KBM-7 (cell line): ENCODE measurements around the gene ATP6V0E2.
"Not testable (repeated sequence)": the region's sequence is repeated elsewhere in the genome, so short reads cannot be mapped to it uniquely, and the experiment has no call there.

Source experiments
- DNase-seq: peaks from one replicate; pipeline ENCODE4 v3.0.0-alpha.2; 2015
- in situ Hi-C: fragments of 300-500 bp; cut with MboI; formaldehyde crosslinking; loops from 2 replicates; pipeline ENCODE4 v1.14.3; 2020; ENCODE audit warnings: low sequenced_read_pairs, low pct_unique_long_range_greater_than_20kb, mixed read lengths

ATP6V0E2 gene

DNA sequence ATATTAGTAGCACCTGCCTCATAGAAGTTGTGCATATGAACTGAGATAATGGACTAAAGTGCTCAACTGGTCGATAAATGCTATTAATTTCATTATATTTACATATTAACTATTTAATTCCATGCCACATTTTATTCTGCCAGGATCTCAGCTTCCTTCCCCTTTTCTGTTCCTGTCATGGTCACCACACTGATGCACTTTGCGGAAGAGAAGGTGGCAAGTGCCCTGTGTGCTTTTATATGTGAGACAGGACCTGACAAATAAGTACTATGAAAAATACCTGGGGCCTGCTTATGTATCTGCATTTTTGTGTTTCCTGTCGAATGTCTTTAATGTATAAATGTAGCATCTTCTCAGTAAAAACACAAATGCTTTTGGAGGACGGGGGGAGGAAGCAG lies 12.2 kb downstream of the ATP6V0E2 start:
- in situ Hi-C loops = no loop called here

GRCh38 chr7:149887311-149887710 lies 13.5 kb downstream of the ATP6V0E2 start:
- no peak for DNase-seq
- in situ Hi-C loops = no loop called here

More for the DNA sequence above, 12.2 kb downstream of the ATP6V0E2 start:
- no peak for DNase-seq

DNA sequence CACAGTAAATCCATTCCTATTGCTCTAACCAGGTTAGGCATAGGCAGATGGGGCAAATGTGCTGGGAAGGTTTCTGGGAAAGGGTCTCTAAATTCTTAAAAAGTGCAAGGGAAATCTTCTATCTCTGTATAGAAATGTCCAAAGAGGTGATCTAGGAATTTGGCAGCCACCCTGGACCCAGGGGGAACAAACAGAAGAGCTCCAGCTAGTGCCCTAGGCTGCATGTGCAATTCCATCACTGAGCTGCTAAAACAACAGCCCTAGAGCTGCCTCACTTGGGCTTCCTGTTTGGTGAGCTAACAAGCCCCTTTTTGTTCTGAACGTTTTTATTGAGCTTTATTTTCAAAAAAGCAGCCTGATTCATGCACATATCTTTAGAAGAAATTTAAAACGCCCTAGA lies 16.9 kb downstream of the ATP6V0E2 start:
- DNase-seq, in situ Hi-C loops: not testable (repeated sequence)

DNA sequence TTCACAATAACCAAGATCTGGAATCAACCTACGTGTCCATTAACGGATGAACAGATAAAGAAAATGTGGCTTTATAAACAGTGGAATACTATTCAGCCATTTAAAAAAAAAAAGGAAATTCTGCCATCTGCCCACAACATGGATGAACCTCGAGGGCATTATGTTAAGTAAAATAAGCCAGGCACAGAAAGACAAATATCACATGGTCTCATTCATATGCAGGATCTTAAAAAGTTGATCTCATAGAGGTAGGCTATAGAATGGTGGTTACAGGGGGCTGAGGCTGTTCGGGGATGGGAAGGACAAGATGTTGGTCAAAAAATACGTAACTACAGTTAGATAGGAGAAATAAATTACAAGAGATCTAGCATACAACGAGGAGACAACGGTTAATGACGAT lies 21.2 kb downstream of the ATP6V0E2 start:
- DNase-seq, in situ Hi-C loops: not testable (repeated sequence)

GRCh38 chr7:149907776-149908376 lies 34.1 kb downstream of the ATP6V0E2 start:
- DNase-seq, in situ Hi-C loops: not testable (repeated sequence)

GRCh38 chr7:149910219-149910618 lies 36.5 kb downstream of the ATP6V0E2 start:
- DNase-seq = not testable (repeated sequence)

DNA sequence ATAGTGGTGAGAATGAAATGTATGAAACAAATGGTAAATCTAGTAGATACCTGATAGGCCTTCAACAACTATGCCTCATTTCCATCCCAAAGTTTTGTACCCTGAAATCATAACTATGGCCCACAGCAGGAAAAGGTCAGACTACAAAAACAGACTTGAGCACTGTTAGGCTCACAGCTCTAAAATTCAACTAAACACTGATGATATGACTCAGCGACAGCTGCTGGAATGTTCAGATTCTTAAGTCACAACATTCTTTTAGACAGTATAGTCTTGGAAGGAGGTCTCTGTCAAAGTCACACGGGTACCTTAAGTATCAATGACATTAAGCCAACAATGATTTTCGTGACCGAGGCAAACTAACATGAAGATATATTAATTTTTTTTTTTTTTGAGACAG lies 38.4 kb downstream of the ATP6V0E2 start:
- in situ Hi-C loops, DNase-seq: not testable (repeated sequence)

More at GRCh38 chr7:149910219-149910618, 36.5 kb downstream of the ATP6V0E2 start:
- in situ Hi-C loops = not testable (repeated sequence)

DNA sequence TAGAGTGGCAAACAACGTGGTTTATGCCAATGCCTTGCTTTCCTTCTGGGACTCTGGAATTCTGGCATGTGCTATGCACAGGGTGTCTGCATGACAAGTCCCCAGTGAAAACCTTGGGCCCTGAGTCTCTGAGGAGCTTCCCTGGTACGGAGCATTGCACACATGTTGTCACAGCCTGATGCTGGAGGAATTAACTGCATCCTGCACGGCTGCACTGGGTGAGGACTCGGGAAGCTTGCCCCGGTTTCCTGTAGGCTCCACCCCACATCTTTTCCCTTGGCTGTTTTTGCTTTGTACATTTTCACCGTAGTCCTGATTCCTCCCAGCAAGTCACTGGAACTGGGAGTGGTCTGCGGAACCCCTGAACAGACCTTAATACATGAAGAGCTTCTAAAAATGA lies 52.6 kb downstream of the ATP6V0E2 start:
- DNase-seq, in situ Hi-C loops: not testable (repeated sequence)
